SK-N-MC (cell line): ENCODE measurements around the gene POU2AF2.
"Not testable (repeated sequence)": the region's sequence is repeated elsewhere in the genome, so short reads cannot be mapped to it uniquely, and the experiment has no call there.

Source experiments
- DNase-seq: peaks from one replicate; pipeline ENCODE4 v3.0.0-alpha.2; 2011; ENCODE audit warnings: low read depth, low spot score
- H3K27ac ChIP-seq: fragments of 200-600 bp; sonication (generic); 2 replicates; pipeline ENCODE4 v1.5.1; 2016; ENCODE audit warnings: mixed run types
- H3K36me3 ChIP-seq: fragments of 200-600 bp; sonication (generic); 2 replicates; pipeline ENCODE4 v1.6.1; 2017; ENCODE audit warnings: antibody characterized with exemption, low read length, mixed read lengths; ENCODE audit not compliant: insufficient read depth
- H3K4me3 ChIP-seq: fragments of 200-600 bp; sonication (generic); 2 replicates; pipeline ENCODE4 v1.5.1; 2016
- H3K9ac ChIP-seq: fragments of 200-600 bp; sonication (generic); 2 replicates; pipeline ENCODE4 v1.8.0; 2017; ENCODE audit warnings: mixed run types, mixed read lengths; ENCODE audit not compliant: insufficient read length
- H3K9me3 ChIP-seq: fragments of 200-600 bp; sonication (generic); 2 replicates; pipeline ENCODE4 v1.6.1; 2017; ENCODE audit warnings: low read depth, mild to moderate bottlenecking, antibody characterized with exemption, low read length, moderate library complexity, mixed read lengths
- EZH2 ChIP-seq: fragments of 200-600 bp; sonication (generic); IDR thresholded peaks from one replicate; pipeline ENCODE4 v1.6.1; 2017; ENCODE audit warnings: antibody characterized with exemption
- FOXP2 ChIP-seq: optimal IDR thresholded peaks from 2 replicates; pipeline ENCODE3; 2011; ENCODE audit warnings: mild to moderate bottlenecking, moderate library complexity; ENCODE audit not compliant: insufficient read depth; ENCODE audit errors: extremely low read length, control extremely low read depth
- POLR2AphosphoS5 ChIP-seq: IDR thresholded peaks from 2 replicates; pipeline ENCODE4 v1.6.1; 2012; ENCODE audit warnings: mild to moderate bottlenecking, low read depth, low read length, borderline replicate concordance

The POU2AF2 gene

DNA sequence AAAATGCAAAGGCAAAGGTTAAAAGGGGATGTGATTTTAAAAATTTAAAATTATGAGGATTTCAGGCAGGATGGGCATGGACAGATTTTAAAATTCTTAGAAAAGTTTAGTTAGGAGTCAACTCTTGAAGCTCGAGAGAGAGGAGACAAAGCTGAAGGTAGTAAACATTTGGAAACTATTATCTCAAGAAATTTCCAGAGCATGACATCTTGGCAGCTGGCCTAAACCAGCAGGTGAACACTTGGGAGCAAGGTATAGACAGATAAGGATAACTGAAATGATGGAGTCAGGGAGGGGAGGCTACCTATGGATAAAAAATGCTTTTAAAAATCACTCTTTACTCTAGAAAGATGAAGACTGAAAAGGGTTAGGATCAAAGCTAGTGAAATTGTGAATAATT is 66.6 kb downstream of the POU2AF2 start:
- no peak overlapping the region for H3K9ac ChIP-seq
- H3K4me3 ChIP-seq: no peak overlapping the region
- no peak overlapping the region for H3K27ac ChIP-seq
- TF ChIP-seq POLR2AphosphoS5 (no peak), EZH2 (no peak), FOXP2 (no peak)
- no peak for DNase-seq
- no peaks in the 10 kb centered on the region for H3K9me3 ChIP-seq
- H3K36me3 ChIP-seq: no peaks in the 10 kb centered on the region

DNA sequence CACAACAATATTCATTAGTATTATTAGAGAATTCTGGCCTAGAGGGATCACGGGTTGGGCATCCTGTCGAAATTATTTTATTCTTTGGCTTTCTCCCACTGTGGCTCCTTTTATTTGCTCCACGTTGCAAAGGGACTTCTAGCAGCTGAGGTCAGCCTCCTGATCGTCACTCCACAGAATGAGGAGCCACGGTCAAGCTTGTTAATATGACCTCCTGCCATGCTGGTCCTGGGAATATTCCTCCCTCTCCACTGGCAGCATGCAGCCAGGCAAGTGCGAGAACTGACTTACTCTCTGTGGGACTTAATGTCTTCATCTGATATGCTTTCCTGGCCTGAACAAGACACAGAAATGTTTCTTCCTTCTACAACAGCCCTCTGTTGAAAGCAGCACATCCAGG is 73.8 kb downstream of the POU2AF2 start:
- H3K9me3 ChIP-seq: no peaks in the 10 kb centered on the region
- no peak for TF ChIP-seq FOXP2
- no peak for TF ChIP-seq EZH2
- TF ChIP-seq POLR2AphosphoS5: no peak
- no peaks in the 10 kb centered on the region for H3K36me3 ChIP-seq

DNA sequence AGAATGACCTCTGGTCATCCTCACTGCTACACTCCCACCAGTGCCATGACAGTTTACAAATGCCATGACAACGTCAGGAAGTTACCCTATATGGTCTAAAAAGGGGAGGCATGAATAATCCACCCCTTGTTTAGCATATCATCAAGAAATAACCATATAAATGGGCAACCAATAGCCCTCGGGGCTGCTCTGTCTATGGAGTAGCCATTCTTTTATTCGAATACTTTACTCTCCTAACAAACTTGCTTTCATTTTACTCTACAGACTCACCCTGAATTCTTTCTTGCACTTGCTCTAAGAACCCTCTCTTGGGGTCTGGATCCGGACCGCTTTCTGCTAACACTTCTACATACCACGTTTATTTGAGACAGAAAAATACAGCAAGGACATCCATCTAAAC is 74.7 kb downstream of the POU2AF2 start:
- not testable (repeated sequence) for H3K9ac ChIP-seq, H3K4me3 ChIP-seq, DNase-seq, H3K36me3 ChIP-seq, H3K9me3 ChIP-seq, H3K27ac ChIP-seq

More for the DNA sequence above, 73.8 kb downstream of the POU2AF2 start:
- no peak for DNase-seq
- no peak overlapping the region for H3K9ac ChIP-seq
- no peak overlapping the region for H3K27ac ChIP-seq
- no peak overlapping the region for H3K4me3 ChIP-seq

DNA sequence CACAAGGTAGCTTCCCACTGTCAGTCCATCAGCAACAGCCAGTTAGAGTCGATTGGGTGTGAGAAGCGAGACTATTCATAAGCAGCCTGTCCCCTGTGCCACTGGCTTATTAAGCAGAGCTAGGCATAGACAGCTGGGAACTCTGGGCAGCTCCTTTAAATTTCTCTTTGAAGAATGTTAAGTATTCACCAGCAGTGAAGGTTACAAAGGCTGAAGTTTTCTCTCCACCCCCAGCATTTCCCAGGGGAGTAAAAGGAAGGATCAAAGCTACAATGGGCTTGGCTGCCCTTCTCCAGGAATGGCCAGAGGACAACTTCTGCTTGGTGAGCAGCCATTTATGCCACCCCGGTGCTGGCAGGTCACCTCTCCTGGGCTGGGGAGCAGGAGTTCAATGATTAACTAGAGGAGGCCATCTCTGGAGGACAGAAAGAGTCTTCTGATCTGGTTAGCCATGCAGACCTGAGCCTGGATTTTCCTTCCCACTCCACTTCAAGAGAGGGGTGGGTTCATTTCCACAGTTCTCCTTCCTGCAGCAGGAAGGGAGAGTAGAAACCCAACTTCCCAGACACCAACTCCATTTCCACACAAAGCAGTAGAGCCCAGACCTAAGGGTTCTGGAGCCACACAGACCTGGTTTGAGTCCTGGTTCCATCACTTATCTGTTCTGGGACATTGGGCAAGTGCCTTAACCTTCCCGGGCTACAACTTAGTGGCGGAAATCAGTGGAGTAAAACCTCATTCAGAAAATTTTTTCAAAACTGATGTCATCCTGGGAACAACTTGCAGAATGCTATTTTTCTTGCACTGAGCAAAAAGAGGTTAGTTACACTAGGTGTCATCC is 75.4 kb downstream of the POU2AF2 start:
- DNase-seq: no peak

DNA sequence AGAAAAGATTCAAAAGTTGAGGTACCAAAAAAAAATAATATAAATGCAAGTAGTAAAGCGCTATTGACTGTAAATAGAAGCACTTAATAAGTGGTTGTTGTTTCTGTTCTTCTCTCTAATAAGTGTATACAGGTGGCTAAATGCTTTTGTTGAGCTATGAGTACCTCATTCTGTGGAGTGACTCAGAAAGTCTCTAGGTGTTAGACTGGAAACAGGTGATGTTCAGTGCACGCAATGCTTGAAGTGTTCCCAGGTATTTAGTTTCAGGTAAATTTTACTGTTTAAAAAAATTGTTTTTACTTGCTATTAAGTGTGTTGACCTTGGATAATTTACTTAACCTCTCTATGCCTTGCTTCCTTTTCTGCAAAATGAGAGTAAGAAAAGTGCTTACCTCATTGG is 77.0 kb downstream of the POU2AF2 start:
- DNase-seq: no peak
- H3K36me3 ChIP-seq: no peaks in the 10 kb centered on the region
- no peak overlapping the region for H3K4me3 ChIP-seq
- no peak overlapping the region for H3K9ac ChIP-seq
- no peak overlapping the region for H3K27ac ChIP-seq
- no peaks in the 10 kb centered on the region for H3K9me3 ChIP-seq
- TF ChIP-seq FOXP2: no peak
- TF ChIP-seq POLR2AphosphoS5: no peak
- no peak for TF ChIP-seq EZH2

More for the DNA sequence above, 75.4 kb downstream of the POU2AF2 start:
- no peak overlapping the region for H3K27ac ChIP-seq
- H3K9ac ChIP-seq: no peak overlapping the region
- no peak overlapping the region for H3K4me3 ChIP-seq
- no peaks in the 10 kb centered on the region for H3K9me3 ChIP-seq
- TF ChIP-seq EZH2: no peak
- no peak for TF ChIP-seq FOXP2
- TF ChIP-seq POLR2AphosphoS5: no peak
- H3K36me3 ChIP-seq: no peaks in the 10 kb centered on the region

DNA sequence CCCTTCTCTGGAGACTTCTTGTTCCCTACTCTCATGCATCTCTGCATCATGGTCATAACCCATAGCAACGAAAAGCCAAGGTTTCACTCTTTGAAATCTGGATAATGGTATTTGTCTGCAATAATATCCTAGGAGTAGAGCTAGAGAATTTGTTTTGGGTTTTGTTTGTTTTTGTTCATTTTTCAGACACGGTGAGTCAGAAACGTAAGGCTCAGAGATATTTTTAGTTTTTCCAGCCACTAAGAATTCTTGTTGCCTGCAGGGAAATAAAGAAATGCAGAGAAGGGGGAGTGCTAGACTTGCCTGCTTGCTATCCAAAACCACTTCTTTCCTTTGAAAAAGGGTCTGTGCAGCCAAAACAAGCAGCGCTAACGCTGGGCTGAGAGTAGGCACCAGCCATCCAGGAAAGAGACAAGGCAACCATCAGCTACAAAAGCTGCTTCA is 78.8 kb downstream of the POU2AF2 start:
- Histone ChIP-seq H3K36me3 (no peaks in the 10 kb centered on the region), H3K9ac (no peak overlapping the region), H3K9me3 (no peaks in the 10 kb centered on the region), H3K4me3 (no peak overlapping the region), H3K27ac (no peak overlapping the region)
- TF ChIP-seq FOXP2 (no peak), POLR2AphosphoS5 (no peak), EZH2 (no peak)
- DNase-seq: no peak

DNA sequence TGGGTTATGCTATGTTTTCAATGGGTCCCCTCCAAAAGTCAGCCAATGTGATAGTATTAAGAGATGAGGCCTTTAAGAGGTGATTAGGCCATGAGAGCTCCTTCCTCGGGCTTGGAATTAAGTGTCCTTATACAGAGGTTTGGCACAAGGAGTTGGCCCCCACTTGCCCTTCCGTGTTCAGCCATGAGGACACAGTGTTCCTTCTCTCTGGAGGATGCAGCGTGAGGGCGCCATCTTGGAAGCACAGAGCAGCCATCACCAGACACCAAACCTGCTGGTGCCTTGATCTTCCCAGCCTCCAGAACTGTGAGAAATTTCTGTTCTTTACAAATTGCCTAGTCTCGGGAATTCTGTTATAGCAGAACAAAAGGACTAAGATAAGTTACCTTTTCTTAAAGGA is 79.7 kb downstream of the POU2AF2 start:
- no peak for TF ChIP-seq POLR2AphosphoS5
- no peak for TF ChIP-seq FOXP2
- no peak for TF ChIP-seq EZH2
- H3K9ac ChIP-seq: no peak overlapping the region

DNA sequence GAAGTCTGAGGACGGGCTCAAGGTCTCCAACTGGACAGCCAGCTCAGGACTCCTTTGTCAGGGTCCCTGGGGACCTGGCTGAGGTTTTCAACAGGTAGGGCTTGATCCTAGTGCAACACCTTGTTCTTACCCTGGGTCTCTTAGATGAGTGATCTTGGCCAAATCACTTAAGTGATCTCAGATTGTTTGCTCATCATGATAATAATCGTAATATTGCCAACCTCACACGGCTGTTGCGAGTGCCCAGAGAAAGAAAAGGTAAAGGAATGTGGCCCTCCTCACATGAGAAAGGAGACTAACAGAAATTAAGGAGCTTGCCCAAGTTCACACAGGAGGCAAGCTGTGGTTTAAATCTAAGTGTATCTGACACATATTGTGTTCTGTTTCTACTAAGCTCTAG is 81.3 kb downstream of the POU2AF2 start:
- TF ChIP-seq FOXP2 (no peak), POLR2AphosphoS5 (no peak), EZH2 (no peak)
- H3K9me3 ChIP-seq: no peaks in the 10 kb centered on the region
- H3K27ac ChIP-seq: no peak overlapping the region
- H3K36me3 ChIP-seq: no peaks in the 10 kb centered on the region
- no peak for DNase-seq
- H3K9ac ChIP-seq: no peak overlapping the region
- no peak overlapping the region for H3K4me3 ChIP-seq

More for the DNA sequence above, 79.7 kb downstream of the POU2AF2 start:
- no peak overlapping the region for H3K27ac ChIP-seq
- no peak for DNase-seq
- no peaks in the 10 kb centered on the region for H3K9me3 ChIP-seq
- no peak overlapping the region for H3K4me3 ChIP-seq
- H3K36me3 ChIP-seq: no peaks in the 10 kb centered on the region

DNA sequence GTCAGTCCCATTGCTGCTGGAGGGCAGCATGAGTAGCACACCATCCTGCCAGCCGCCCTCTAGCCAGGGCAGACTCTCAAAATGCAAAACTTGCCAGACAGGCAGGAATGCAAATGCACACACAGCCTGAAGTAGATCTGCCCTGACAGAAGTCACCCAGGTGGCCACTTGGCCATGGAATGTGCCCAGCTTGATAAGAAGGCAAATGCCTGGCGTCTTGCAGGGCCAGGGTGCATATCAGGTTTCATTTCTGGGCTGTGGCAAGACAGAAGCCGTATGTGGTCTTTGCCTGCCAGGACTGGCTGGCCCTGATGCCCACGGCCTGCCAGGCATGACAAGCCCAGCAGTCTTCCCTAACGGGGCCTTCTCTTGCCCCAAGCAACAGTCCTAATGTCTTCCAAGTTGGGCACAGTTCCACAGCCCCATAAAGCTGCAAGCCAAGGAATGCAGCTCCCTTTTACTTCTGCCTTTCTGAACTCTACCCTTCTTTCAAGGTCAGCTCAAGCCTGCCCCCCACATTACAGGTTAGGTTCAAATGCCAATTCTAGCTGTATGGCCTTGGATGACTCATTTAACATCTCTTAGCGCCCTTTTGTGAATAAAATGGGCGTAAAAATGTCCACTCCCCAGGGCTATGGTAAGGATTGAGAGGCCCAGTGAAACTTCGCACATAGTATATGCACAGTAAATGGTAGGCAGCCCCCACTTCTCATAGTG is 82.5 kb downstream of the POU2AF2 start:
- H3K4me3 ChIP-seq: no peak overlapping the region
- no peaks in the 10 kb centered on the region for H3K9me3 ChIP-seq
- DNase-seq: no peak
- H3K27ac ChIP-seq: no peak overlapping the region
- no peak overlapping the region for H3K9ac ChIP-seq
- no peaks in the 10 kb centered on the region for H3K36me3 ChIP-seq
- no peak for TF ChIP-seq POLR2AphosphoS5
- TF ChIP-seq EZH2: no peak
- TF ChIP-seq FOXP2: no peak
